Medulla oblongata (tissue), 1 donor: ENCODE data around the gene ZDHHC23.

Experiments used
- DNase-seq: peaks from one replicate; pipeline ENCODE4 v3.0.0-alpha.2; 2015; ENCODE audit errors: extremely low spot score

ZDHHC23 gene

DNA sequence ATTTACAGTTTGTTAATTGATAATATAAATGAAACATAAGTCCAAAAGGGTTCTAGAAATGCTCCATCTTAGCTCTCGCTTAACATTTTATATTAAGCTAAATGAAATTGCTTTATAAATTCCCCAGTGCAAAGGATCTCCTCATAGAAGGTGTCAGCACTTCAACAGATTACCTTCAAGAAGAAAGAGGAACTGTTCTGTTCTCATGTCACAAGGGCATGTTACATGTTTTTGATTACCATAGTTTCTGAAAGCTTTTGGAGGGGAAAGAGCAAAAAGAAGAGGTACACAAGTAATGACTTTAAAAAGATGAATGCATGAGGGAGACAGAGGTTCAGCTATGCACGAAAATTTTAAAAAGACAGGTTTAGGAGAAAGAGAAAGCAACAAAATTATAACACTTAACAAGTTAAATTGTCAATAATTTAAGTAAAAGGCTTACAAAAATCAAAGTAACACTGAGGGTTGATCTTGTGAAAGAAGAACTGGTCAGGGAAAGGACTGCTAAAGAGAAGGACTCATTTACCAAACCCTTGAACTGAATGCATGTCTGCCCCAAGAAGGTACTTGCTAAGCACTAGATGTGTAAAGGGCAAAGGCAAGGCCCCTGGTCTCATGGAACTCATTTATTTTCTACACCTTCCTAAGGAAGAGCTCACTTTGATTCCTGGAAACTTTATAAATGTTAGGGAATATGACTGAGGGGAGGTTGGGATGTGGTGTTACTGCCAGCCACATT, 63.4 kb downstream of the ZDHHC23 start:
- DNase-seq: no peak
